ENCODE data around the gene GPR143. TPM values are rescaled to one million over a fixed set of nuclear protein-coding genes. Genes with fewer than 3 reads are reported as not detected.

The GPR143 gene
- total RNA-seq, 4 donors from 2014 or later, result 0.21 TPM; not detected in 3

- H3K36me3 ChIP-seq, result no peaks in the 10 kb centered on the region
- no peaks in the 10 kb centered on the region for H3K9me3 ChIP-seq
- no peak for TF ChIP-seq POLR2A (IDR thresholded peaks at IDR 0.05)
- no peak for TF ChIP-seq EP300 (IDR thresholded peaks at IDR 0.05)
- TF ChIP-seq, protein P1, sequence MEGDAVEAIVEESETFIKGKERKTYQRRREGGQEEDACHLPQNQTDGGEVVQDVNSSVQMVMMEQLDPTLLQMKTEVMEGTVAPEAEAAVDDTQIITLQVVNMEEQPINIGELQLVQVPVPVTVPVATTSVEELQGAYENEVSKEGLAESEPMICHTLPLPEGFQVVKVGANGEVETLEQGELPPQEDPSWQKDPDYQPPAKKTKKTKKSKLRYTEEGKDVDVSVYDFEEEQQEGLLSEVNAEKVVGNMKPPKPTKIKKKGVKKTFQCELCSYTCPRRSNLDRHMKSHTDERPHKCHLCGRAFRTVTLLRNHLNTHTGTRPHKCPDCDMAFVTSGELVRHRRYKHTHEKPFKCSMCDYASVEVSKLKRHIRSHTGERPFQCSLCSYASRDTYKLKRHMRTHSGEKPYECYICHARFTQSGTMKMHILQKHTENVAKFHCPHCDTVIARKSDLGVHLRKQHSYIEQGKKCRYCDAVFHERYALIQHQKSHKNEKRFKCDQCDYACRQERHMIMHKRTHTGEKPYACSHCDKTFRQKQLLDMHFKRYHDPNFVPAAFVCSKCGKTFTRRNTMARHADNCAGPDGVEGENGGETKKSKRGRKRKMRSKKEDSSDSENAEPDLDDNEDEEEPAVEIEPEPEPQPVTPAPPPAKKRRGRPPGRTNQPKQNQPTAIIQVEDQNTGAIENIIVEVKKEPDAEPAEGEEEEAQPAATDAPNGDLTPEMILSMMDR (IDR thresholded peaks at IDR 0.05), result no peak
- H3K27ac ChIP-seq, result no peak overlapping the region
- WGBS, 2 donors, result 12 to 23% methylated on average over 2 of the region's 2 CpGs
- H3K4me1 ChIP-seq, result peaks cover 0 to 14% (median 0%) of the 10 kb centered on the region in 4 donors
- H3K4me3 ChIP-seq, result no peak overlapping the region
- H3K27me3 ChIP-seq, result peaks cover 0 to 33% of the 10 kb centered on the region in 2 donors
- no peak for DNase-seq (ENCODE audit: low spot score in 2 of 2)
These were observed 23.3 kb upstream of the GPR143 start for GRCh38 chrX:9788911-9789310.

DNA sequence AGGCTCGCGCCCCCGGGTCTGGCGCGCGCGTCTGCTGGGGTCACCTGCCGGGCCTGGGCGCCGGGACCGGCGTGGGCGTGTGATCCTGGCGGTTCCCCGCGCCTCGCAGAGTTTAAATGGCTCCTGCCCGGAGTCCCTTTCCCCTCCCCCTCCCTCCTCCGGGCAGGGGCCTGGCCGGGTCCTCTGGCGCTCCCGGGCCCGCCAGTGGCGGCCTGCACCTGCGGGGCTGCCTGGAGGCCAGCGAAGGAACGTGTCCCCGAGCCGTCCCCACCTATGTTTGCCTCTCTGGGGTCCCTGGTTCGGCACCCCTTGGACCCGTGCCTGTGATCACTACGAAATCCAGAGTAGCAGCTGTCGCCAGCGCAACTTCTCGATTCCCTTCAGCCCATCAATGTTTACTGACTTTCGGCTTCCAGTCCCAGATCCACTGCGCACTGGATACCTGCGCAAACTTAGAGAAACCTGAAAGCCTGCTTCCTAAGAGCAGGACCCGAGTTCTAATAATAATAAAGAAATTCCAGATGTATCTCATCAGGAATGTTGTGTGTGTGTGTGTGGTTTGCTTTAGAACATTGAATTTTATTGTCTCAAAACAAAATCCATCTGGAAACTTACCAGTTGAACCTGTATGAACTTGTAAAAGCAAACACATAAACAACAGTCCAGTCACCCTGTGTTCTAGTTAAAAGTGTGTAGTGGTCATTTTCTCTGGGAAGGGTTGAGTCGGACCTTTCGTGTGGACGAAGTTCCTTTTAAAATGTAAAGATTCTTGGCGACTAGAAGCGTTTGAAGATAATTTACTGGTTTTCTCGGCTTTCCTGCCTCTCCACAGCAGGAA lies 21.4 kb upstream of the GPR143 start:
- Histone ChIP-seq H3K4me1 (peaks cover 0 to 14% (median 0%) of the 10 kb centered on the region in 4 donors), H3K27ac (no peak overlapping the region), H3K4me3 (peak overlapping the region in 3 of 4 donors; percentile 20 to 54 (median 23)), H3K36me3 (no peaks in the 10 kb centered on the region), H3K27me3 (peaks cover 0 to 33% of the 10 kb centered on the region in 2 donors), H3K9me3 (no peaks in the 10 kb centered on the region)
- TF ChIP-seq EP300 (IDR thresholded peaks at IDR 0.05) (no peak), POLR2A (IDR thresholded peaks at IDR 0.05) (no peak)
- TF ChIP-seq, protein P1 (IDR thresholded peaks at IDR 0.05), result no peak
- 5 to 17% methylated on average over 20 to 45 of the region's 45 CpGs for WGBS, 2 donors
- DNase-seq (ENCODE audit: low spot score in 2 of 2), result no peak

DNA sequence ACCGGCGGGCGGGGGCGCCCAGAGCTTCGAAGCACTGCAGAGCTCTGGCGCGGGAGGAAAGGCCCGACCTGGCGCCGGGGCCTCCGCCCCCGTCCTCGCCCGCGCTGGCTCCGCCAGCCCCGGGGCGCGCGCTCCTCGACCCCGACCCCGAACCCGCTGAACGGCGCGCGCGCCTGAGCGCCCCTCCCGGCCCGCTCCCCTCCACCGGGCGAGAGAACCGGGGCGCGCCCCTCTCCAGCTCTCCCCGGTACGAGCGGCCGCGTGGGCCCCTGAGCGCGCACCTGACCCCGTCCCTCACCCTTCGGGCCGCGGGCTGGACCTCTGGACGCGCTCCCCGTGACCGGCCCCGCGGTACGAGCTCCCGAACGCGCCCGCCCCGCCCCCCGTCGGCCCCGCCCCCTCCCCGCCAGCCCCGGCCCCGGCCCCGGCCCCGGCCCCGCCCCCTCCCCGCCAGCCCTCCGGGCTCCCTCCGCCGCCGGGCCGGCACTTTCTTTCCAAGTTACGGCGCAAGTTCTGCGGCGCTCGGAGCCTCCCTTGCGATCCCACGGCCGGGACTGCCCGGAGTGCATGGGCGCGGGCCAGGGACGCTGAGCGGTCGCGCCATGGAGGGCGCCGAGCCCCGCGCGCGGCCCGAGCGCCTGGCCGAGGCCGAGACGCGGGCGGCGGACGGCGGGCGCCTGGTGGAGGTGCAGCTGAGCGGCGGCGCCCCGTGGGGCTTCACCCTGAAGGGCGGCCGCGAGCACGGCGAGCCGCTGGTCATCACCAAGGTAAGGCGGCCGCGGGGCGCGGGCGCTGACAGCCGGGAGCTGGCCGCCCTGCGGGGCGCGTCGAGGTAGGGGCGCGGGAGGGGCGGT lies 20.5 kb upstream of the GPR143 start, which contains the start of gene SHROOM2:
SHROOM2 (plus strand) TSS at position 486 of the 854 bp plus-strand sequence; CDS start at position 603, 117 bp downstream.
- Histone ChIP-seq H3K4me1 (peaks cover 0 to 14% (median 0%) of the 10 kb centered on the region in 4 donors), H3K27me3 (peaks cover 0 to 33% of the 10 kb centered on the region in 2 donors), H3K36me3 (no peaks in the 10 kb centered on the region), H3K4me3 (peak within 1 kb of the TSS in 3 of 4 donors; percentile 20 to 54 (median 23)), H3K27ac (no peak within 1 kb of the TSS), H3K9me3 (no peaks in the 10 kb centered on the region)
- WGBS, 2 donors, result 1% methylated on average over 15 of the region's 132 CpGs; no CpG with 5 or more reads in 1 of the 2 donors
- DNase-seq (ENCODE audit: low spot score in 2 of 2), result no peak
- TF ChIP-seq, protein P1 (IDR thresholded peaks at IDR 0.05), result no peak
- TF ChIP-seq POLR2A (IDR thresholded peaks at IDR 0.05), result no peak
- no peak for TF ChIP-seq EP300 (IDR thresholded peaks at IDR 0.05)

GRCh38 chrX:9785254-9785943 lies 19.8 kb upstream of the GPR143 start:
- Histone ChIP-seq H3K4me1 (peaks cover 0 to 14% (median 0%) of the 10 kb centered on the region in 4 donors), H3K4me3 (peak overlapping the region in 2 of 4 donors; percentile 20 to 54), H3K27me3 (peaks cover 0 to 33% of the 10 kb centered on the region in 2 donors), H3K36me3 (no peaks in the 10 kb centered on the region), H3K27ac (no peak overlapping the region), H3K9me3 (no peaks in the 10 kb centered on the region)
- DNase-seq (ENCODE audit: low spot score in 2 of 2), result no peak
- WGBS, 2 donors, result 21 to 90% methylated on average over 2 to 23 of the region's 58 CpGs
- TF ChIP-seq EP300 (IDR thresholded peaks at IDR 0.05), result no peak
- TF ChIP-seq POLR2A (IDR thresholded peaks at IDR 0.05), result no peak
- TF ChIP-seq, protein P1 (IDR thresholded peaks at IDR 0.05), result no peak

Measured in tibial nerve (tissue), 4 donors.